COLO668 (cell line): ENCODE data around the gene NR1D2.

ENCODE experiments used
- DNase-seq: peaks from one replicate; lab custom pipeline; 2025; ENCODE audit not compliant: unreplicated experiment; lab: John Stamatoyannopoulos, UW

The NR1D2 gene

DNA sequence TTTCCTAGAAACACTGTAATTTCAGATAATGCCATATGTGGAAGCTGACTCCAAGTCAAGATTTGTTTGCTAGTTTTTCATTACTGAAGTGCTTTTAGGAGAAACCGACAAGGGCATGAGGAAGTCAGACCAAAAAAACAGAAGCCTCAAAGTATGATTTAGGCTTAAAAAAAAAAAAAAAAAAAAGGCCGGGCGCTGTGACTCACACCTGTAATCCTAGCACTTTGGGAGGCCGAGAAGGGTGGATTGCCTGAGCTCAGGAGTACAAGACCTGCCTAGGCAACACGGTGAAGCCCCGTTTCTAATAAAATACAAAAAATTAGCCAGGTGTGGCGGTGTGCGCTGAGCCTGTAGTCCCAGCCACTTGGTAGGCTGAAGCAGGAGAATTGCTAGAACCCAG lies 16.6 kb upstream of the NR1D2 start:
- no peak for DNase-seq

DNA sequence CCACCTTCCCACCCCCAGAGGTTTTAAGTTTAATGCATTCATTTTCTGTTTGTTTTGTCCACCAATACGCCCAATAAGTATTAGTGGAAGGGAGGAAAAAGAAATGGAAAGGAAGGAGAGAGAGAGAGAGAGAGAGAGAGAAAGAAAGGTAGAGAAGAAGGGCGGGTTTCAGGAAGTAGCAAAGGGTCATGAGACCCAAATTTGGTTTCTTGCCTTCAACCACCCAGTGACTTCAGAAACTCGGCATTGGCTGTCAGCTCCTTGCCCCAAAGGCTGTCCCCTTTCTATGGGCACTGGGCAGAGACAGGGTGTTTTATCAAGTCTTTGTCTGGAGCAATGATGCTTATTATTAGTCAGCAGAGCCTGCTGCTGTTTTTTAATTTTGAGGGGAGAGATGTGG lies 13.5 kb upstream of the NR1D2 start:
- no peak for DNase-seq

DNA sequence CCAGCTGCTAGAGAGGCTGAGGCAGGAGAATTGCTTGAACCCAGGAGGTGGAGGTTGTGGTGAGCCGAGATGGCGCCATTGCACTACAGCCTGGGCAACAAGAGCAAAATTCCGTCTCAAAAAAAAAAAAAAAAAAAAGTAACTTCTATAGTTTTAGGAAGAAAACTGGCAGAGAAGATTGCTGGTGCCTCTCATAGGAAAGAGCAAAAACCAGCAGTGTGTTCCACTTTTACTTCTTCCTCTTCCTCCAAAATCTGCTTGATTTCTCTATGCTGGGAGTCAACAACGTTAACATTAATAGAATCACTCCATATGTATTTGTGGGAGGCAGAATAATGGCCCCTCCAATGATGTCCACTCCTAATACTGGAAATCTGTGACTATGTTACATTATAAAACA lies 12.5 kb upstream of the NR1D2 start:
- no peak for DNase-seq

DNA sequence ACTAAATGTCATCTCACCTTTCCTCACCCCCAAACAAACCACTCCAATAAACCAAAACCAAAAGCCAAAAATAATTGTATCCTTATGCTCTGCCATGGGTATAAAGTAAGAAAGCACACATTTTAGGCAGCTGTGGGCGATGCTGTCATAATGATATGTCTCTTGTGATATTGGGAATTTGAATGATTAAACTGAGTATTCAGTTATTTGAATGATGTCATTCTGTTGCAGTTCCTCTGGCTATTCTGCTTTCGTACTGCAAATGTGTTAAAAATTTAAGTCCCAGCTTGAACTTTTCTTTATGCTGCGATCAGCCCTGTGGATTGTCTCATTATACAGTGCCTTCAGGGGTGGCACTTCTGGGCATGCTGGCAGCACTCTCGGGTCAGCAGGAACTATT lies 10.8 kb upstream of the NR1D2 start:
- no peak for DNase-seq

DNA sequence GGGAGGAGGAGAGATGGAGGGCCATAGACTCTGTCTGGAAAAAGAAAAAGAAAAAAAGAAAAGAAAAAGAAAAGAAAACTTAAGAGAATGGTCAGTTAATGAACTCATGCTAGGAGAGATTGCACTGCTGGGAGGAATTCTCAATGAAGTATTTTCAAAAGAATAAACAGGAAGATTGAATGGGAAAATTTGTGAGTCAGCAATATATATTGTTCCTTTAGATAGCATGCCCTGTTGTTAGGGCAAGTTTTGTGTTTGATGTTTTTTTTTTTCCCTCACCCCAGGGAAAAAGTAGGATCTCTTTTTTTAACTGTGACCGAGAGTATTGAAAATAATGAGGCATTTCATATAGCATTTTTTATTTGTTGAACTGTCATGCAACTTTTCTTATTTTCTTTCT lies 7.8 kb upstream of the NR1D2 start:
- DNase-seq: no peak

DNA sequence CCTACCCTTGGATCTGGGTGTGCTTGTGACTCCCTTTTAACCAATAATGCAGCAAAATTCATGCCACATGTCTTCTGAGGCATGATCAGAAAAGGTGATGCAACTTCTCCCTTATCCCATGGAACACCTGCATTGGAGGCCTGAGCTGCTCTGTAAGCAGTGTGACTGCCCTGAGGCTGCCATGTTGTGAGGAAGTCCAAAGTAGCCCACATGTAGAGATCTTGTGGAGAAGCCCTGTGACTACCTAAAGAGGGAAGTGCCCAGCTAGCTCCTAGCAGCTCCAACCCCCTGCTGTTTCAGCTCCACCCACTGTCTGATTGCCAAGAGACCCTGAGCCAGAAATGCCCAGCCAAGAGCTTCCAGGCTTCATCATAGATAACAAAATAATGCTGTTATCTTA lies 6.4 kb upstream of the NR1D2 start:
- no peak for DNase-seq

DNA sequence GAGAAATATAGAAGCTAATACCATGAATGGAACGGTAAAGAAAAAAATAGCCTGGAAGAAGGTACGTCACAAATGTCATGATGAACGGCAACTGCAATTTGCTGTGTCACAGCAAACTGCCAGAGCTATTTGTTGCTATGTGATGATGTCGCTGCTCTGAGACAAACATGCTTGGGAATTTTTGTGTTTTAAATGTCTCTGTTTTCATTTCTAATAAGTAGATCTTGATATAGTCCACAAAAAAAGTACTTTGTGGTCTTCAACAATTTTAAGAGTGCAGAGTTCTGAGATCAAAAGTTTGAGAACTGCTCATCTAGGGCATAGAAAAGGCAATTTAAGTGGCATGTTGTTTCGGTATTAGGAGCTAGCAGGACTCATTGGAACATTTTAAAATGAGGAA lies 4.3 kb upstream of the NR1D2 start:
- no peak for DNase-seq

DNA sequence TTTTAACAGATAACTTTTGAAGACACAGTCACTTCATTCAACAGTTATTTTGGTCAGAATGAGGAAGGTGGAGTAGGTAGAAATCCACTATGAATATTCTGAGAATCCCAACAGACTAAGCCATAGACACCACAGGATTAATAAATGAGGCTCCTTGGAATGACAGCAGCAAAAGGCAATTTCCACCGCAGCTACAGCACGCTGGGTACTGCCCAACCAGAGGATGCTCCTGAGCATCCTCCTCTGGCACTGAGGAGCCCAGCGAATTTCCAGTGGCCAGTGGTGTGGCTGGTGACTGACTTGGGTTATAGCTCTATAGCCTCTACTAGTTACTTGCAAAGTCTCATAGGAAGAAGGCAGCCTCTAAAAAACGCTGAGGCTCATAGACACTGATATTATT lies 3.6 kb upstream of the NR1D2 start:
- no peak for DNase-seq

DNA sequence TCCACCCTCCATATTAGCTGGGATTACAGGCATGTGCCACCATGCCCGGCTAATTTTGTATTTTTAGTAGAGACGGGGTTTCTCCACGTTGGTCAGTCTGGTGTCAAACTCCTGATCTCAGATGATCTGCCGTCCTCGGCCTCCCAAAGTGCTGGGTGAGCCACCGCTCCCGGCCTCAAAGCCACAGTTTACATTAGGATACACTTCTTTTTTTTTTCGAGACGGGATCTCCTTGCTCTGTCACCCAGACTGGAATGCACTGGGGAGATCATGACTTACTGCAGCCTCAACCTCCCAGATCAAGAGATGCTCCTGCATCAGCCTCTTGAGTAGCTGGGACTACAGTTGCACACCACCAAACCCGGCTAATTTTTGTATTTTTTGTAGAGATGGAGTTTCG lies 2.5 kb upstream of the NR1D2 start:
- DNase-seq: no peak

DNA sequence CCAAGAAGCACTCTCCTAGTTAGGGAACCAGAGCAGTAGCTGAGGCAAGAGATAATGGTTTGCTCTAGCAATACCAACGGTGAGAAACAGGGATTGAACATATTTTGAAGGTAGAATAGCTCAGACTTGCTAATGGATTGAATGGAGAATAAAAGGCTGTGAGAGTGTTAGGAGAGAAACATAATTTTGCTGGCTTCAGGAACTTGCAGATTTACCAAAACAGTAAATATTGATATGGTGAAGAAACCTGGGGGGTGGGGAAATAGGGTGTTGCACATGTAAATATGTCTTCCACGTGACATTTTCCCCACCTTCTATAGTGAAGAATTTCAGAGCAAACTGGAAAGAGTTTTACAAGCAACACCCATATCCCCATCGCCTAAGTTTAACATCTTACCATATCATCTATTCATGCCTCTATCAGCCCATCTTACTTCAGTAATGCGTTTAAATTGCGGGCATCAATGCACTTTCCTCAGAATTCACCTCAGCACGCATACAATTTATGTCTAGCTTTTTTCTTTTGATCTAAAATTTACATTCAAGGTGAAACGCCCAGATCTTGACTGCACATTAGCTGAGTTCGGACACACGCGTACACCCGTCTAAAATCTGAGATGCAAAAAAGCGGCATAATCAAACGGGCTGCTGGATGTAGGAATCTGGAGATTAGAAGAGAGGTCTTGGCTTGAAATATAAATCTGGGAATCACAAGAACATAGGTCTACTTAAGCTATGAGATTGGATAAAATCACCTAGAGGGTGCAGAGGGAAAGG lies 891 bp upstream of the NR1D2 start:
- DNase-seq: no peak

DNA sequence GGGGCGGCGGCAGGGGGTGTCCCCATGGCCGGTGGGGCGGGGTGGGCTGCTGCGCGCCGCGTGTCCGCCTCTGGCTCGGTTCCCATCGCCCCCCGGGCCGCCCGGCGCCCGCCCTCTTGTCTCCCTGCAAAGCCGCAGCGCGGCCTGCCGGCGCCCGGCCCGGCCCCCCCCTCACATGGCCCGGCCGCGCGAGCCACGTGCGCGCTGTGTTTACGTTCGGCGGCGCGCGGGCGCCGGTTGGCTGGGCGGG lies 502 bp downstream of the NR1D2 start:
- DNase-seq: no peak

DNA sequence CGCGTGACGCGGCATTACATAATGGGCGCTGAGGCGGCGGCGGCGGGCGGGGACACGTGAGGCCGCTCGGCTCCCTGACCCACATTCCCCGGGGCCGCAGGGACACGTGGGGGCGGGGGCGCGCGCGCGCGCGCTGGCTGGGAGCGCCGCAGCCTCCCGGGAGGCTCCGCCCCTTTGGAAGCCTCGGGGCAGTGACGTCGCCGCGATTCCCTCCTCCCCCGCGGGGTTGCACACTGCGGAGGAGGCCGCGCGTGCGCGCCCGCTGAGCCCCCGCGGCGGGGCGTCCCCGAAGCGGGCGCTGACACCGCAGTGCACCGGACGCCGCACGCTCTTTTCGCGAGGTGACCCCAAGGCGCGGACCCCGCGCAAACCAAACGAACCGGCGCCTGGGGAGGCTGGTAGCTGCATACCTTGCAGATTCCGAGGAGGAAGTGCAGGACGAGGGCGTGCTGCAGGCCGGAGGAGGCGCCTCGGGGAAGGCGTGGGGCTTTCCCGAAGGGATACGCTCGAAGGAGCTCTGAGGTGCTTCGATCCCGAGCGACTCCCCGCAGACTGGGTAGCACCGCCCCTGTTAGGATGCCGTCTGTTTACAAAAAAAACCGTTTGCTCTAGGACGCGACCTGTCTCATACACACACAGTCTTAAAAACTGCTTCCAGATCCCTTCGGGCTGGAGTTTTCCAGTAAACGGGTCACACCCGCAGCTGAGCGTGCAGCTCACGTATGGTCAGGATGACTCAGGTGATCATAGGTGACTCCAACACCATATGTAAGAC lies 1.0 kb downstream of the NR1D2 start:
- peak; percentile 97 for DNase-seq

DNA sequence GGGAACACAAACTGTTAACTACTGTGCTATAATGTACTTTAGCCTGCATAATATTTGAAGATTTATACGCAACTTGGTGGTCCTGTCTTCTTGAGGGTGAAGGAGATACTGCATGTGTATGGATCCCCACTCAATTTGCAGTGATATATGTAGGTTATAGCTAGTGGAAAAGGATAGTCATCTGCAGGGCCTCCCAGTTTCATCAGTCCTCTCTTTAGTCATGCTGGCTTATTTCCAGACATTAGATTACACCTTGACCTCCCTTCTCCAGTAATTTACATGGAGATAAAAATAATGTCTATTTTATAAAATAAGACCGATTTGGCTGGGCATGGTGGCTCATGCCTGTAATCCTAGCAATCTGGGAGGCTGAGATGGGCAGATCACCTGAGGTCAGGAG lies 3.7 kb downstream of the NR1D2 start:
- no peak for DNase-seq

DNA sequence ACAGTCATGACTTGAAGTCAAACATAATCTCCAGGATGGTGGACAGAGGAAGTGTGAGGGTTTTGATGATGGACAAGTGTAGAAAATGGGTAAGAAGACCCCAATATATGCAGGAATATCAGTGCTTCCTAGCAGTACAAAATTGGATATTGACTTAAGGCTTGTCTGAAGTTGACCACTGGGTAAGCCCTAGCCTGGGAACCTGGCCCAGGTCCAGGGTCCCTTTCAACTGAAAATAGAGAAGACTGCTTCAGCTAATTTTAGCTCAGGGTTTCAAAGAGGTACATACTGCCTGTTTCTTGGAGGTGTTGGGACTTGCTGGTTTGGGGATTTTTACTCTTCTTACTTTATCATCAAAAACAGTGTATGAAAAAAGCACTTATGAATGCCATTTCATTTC lies 4.7 kb downstream of the NR1D2 start:
- peak; percentile 7 for DNase-seq

DNA sequence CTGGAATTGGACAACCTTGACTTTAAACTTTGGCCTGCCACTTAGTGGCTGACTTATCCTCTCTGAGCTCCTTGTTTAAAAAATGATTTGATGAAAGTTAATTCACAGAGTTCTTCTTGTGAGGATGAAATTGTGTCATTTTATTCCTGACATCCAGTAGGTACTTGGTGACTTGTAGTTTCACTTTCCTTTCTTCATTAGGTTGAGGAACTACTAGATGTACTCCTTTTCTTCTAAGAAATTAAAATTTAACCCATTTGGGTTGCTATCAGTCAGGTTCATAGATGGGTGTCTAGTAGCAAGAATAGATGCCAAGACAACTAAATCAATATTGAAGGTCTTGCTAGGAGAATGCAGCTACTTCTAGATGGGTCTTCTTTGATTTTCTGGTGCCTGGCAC lies 5.2 kb downstream of the NR1D2 start:
- no peak for DNase-seq

DNA sequence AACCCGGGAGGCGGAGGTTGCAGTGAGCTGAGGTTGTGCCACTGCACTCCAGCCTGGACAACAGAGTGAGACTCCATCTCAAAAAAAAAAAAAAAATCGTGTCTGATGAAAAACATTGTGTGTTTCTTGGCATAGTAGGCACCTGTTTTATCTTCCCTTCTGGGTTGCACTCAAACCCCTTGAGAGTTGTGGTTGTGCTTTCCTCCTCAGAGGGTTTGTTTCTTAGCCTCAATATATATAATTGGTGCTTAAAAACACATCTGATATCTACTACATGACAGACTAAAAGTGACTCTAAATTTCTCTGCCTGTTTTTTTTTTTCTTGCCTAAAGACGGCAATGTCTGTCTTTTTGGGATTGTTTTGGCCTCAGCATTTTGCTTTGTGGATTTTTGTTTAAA lies 7.6 kb downstream of the NR1D2 start:
- DNase-seq: no peak

DNA sequence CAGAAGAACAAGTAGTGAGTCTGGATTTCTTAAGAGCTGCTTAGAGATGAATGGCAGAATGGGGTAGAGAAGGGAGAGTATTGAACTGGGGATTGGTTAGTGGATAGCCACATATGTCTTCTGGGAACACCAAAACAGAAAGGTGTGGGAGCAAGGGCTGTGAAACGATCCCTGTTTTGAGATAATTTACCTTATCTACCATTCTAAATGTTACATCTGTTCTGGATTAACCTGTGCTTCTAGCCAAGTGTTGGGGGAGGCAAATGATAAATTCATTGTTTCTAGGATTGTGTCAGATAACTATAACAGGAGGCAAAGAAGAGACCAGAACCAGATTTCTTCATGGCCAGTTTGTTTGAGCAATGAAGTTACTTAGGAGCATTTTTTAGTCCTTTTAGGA lies 8.4 kb downstream of the NR1D2 start:
- no peak for DNase-seq

DNA sequence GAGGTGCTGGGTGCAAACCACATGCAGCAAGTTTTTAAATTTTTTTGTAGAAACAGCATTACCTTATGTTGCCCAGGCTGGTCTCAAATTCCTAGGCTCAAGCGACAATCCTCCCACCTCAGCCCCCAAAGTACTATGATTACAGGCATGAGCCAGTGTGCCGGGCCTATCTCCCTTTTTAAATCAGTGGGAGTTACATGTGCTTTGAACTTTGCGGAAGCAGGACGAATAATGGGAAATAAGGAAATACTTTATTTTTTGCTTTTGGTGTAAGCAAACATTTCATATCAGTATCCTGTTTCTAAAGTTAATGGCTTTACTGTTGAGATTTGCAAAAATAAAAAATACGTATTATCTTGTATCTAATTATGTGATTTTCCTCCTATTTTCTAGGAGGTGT lies 9.1 kb downstream of the NR1D2 start:
- DNase-seq: no peak

DNA sequence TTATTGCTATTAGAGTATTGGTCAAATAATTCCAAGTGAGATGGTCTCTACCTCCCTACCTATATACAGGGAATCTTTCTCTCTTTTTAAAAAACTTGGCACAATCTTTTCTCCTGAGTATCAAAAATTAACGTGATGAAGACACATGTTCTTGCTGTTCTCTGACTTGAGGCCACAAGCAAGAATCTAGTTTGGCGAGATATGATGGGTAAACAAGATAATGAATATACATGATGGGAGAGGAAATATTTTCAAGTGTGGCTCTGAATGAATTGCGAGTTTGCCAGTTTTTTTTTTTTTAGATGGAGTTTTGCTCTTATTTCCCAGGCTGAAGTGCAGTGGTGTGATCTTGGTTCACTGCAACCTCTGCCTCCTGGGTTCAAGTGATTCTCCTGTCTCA lies 11.6 kb downstream of the NR1D2 start:
- no peak for DNase-seq

DNA sequence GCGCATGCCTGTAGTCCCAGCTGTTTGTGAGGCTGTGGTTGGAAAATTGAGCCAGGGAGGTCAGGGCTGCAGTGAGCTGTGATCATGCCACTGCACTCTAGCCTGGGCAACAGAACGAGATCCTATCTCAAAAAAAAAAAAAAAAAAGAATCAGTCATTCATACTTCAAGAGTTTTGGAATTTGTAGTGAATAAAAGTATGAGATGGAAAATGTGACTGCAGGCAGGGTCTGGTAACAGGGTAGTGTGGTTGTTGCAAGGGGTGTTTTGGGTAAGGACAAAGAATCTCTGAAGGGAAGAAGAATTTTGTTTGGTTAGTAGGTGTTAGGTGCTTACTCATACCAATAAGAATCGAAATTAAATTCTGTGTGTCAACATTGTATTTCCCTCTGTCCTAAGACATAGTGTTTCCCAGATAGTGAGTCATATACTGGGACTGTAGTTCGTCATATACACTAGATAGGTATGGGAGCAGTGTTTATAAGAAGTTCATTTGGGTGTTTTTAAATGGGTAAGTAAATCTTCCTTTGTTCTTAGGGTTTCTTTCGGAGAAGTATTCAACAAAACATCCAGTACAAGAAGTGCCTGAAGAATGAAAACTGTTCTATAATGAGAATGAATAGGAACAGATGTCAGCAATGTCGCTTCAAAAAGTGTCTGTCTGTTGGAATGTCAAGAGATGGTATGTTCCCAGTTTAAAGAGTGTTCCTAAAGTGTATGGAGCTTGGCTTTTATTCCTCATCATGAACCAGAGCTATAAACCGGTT lies 14.2 kb downstream of the NR1D2 start:
- no peak for DNase-seq

DNA sequence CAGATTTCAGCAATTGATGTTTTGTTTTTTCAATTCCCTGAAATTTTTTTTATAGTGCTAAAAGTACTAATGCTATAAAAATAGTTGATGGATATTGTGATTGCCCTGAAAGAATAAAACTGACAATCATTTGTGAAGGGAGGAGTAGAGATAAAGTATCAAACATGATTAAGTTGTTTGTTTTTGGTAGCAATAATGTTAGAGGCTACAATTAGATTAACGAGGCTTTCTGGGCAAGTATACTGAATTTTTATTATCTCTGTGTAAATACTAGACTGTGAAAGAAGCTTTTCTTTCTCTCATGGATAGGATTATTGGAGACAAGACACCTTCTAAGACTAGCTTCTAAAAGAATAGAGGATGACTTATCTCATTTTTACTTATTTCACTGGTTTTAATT lies 15.6 kb downstream of the NR1D2 start:
- no peak for DNase-seq

DNA sequence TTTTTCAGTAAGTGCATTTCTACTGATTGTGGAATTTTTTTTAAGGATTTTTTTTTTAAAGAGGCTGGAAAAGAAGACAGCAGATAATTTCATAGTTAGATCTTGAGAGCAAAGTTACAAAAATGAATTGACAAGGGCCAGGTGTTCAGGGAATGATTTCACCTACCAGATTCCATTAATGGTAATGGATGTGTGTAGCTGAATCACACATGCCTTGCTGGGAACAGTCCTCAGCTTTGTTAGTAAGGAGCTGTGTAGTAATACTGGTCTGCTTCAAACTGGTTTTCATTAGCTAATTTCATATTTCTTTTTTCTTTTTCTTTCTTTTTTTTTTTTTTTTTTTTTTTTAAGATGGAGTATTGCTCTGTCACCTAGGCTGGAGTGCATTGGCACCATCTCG lies 16.0 kb downstream of the NR1D2 start:
- no peak for DNase-seq
